Dermis microvascular lymphatic vessel endothelial cell (primary cell): Measurements from ENCODE around the gene SMTNL1. TPM values are rescaled to one million over a fixed set of nuclear protein-coding genes. Genes with fewer than 3 reads are reported as not detected.

Experiments used
- DNase-seq, 2 donors: peaks; one replicate each; pipeline versions ENCODE4 v3.0.0 to v3.0.0-alpha.2; 2010; ENCODE audit warnings: low read depth in 2 of 2
- total RNA-seq: library from RNA; depleted of rRNA; stranded (reverse); fragments of >200 nt; gene quantifications from 2 replicates; pipeline ENCODE4 v1.2.1, GENCODE V29; 2014

SMTNL1 gene
- total RNA-seq, 1 donor from 2014 or later = not detected

DNA sequence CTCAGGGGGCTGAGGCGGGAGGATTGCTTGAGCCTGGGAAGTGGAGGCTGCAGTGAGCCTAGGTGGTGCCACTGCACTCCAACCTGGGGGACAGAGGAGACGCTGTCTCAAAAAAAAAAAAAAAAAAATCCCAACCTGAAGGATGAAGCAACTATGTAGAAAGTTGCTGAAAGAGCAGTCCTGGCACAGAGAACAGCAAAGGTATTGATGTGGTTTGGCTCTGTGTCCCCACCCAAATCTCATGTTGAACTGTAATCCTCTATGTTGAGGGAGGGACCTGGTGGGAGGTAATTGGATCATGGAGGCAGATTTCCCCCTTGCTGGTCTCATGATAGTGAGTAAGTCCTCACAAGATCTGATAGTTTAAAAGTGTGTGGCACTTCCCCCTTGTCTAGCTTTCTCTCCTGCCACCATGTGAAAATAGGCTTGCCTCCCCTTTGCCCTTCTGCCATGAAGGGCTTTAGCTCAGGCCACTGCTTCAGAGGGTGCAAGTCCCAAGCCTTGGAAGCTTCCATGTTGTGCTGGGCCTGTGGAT lies 49.4 kb downstream of the SMTNL1 start:
- DNase-seq = no peak

DNA sequence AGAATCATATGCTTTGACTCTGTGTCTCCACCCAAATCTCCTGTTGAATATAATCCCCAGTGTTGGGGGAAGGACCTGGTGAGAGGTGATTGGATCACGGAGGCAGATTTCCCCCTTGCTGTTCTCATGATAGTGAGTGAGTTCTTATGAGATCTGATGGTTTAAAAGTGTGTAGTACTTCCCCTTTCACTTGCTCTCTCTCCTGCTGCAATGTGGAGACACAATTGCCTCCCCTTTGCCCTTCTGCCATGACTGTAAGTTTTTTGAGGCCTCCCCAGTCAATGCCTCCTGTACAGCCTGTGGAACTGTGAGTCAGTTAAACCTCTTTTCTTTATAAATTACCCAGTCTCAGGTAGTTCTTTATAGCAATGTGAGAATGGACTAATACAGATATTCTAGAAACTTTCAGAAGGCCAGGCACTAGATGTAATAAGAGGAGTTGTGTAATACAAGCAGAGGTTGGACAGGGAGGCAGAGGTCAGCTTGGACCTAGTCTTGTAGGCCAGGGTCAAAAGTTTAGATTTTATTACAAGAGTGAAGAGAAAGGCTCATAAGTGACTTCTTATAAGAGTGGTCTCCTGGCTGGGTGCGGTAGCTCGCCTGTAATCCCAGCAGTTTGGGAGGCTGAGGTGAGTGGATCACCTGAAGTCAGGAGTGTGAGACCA lies 50.8 kb downstream of the SMTNL1 start:
- DNase-seq = no peak

DNA sequence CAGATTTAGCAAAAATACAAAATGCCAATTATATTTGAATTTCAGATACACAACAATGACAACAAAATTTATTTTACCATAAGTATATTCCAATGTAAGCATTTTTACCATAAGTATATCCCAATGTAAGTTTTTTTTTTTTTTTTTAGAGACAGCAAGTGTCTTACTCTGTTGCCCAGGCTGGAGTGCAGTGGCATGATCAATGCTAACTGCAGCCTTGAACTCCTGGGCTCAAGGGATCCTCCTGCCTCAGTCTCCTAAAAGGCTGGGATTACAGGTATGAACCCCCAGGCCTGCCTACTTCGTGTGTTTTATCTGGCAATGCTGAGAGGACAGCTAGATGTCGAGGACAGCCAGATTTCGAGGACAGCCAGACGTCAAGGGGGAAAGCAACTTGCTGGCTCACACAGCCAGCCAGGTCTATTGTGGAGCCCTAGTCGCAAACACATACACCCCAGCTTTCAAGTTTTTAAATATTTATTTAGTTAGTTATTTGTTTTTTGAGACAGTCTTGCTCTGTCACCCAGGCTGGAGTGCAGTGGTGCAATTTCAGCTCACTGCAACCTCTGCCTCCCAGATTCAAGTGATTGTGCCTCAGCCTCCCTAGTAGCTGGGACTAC lies 59.0 kb downstream of the SMTNL1 start:
- no peak for DNase-seq

DNA sequence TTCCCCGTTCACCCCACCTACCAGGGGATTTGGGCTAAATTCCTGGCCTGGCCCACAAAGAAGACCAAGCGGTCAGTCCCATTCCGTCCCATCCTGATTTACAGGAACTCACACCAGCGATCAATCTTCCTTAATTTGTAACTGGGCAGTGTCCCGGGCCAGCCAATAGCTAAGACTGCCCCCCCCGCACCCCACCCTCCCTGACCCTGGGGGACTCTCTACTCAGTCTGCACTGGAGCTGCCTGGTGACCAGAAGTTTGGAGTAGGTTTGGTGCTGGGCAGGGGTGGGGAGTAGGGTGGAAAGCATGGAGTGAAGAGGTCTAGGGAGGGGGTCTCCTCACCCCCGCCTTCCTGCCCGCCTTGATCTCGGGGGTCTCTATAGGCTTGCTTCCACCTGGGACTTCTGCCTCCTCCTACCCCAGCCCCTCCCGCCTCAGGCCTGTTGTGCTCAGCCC lies 60.1 kb downstream of the SMTNL1 start, which contains the start of gene SERPING1:
Gene SERPING1, plus strand, starts transcription at position 225 of the 455 bp plus-strand sequence. CDS start 586 bp downstream, outside the sequence.
- DNase-seq = no peak

DNA sequence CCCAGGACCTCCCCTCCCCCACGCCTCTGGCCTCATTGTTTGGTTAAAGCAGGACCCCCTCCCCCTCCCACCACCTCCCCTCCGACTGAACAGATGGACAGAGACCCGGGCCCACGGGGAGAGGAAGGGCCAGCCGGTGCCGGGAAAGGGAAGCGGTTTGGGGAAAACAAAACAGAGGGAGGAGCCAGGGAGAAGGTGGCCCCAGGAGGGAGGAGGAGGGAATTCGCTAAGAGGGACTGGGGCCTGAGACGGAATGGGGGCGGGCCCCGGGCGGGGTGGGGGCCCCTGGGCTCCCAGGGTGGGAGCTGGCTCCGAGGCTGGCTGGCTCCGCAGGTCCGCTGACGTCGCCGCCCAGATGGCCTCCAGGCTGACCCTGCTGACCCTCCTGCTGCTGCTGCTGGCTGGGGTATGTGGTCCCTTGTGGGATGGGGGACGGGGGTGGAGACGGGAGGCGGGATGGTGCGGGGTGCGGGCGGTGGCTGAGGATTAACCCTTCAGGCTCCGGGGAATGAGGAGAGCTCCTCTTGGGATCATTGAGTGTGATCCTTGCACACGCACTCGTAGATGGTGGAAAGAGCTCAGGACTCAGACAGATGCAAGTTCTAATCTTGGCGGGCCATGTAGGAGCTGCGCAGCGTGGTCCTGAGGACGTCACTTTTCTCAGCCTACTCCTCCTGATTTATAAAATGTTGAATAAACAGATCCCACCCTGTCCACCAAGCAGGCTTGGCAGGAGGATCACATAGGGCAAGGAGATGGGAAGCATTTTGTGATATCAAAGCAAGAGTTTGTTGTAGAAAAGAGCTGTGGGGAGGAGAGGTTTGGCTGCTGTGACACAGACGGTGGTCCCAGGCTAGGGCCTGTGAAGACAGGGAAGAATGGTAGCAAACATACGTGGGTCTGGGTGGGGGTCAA lies 60.8 kb downstream of the SMTNL1 start:
- no peak for DNase-seq

DNA sequence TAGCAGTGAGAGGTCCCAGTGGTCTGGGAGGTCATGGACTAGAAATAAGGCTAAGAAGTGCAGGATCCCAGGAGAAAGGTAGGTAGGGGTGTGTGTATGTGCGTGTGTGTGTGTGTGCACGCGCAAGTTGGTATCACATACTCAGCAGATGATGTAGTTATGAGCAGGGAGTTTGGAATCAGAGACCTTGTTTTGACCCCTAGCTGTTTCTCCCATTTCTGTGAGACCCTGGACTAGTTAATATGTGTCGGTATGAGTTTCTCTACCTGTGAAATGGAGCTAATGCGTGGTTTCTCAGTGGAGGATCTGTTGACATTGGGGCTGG lies 61.4 kb downstream of the SMTNL1 start:
- no peak for DNase-seq

DNA sequence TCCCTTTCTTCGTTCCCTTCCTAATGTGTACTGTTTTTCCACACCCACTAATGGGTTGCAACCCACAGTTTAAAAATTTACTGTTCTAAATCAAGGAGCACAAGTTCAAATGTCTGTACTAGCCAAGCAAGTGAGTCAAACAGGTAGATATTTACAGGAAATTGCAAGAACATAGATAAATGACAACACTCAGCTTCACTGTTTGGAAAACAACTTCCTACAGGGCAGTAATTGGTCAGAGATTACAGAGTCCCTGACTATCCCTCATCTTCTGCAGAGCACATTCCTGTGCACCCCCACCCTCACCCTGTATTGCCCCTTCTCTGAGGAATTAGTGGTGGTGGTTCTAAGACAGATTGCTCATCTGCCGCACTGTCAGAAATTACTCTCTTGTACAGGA lies 62.0 kb downstream of the SMTNL1 start:
- no peak for DNase-seq

Other genes with a start within 250 kb of the SMTNL1 start
- 42.0 and 51.5 TPM in 2 replicates for gene TNKS1BP1, start 212.6 kb upstream of the SMTNL1 start, total RNA-seq
- gene SSRP1, start 201.7 kb upstream of the SMTNL1 start, total RNA-seq = 51.6 and 58.3 TPM in 2 replicates
- gene P2RX3, start 199.2 kb upstream of the SMTNL1 start, total RNA-seq = not detected in 2 replicates
- gene PRG3, start 156.4 kb upstream of the SMTNL1 start, total RNA-seq = not detected in 2 replicates
- gene PRG2, start 146.9 kb upstream of the SMTNL1 start, total RNA-seq = under 0.01 TPM in 1 of 2 replicates, not detected in the other
- 24.4 and 35.3 TPM in 2 replicates for gene SLC43A3, start 110.5 kb upstream of the SMTNL1 start, total RNA-seq
- gene RTN4RL2, start 77.1 kb upstream of the SMTNL1 start, total RNA-seq = 0.13 TPM in 1 of 2 replicates, not detected in the other
- 11.0 and 19.0 TPM in 2 replicates for gene SLC43A1, start 21.9 kb upstream of the SMTNL1 start, total RNA-seq
- gene TIMM10, start 6.8 kb upstream of the SMTNL1 start, total RNA-seq = 34.5 and 64.1 TPM in 2 replicates
- 28.4 and 51.7 TPM in 2 replicates for gene UBE2L6, start 30.1 kb downstream of the SMTNL1 start, total RNA-seq
- gene SERPING1, start 60.1 kb downstream of the SMTNL1 start, total RNA-seq = 0.51 TPM in 1 of 2 replicates, not detected in the other
- gene YPEL4, start 112.3 kb downstream of the SMTNL1 start, total RNA-seq = 0.13 TPM in 2 replicates
- gene CLP1, start 120.2 kb downstream of the SMTNL1 start, total RNA-seq = 17.5 and 23.8 TPM in 2 replicates
- gene ZDHHC5, start 130.5 kb downstream of the SMTNL1 start, total RNA-seq = 29.7 and 42.1 TPM in 2 replicates
- 8.2 and 11.5 TPM in 2 replicates for gene MED19, start 174.6 kb downstream of the SMTNL1 start, total RNA-seq
- 42.1 and 55.6 TPM in 2 replicates for gene TMX2, start 175.0 kb downstream of the SMTNL1 start, total RNA-seq
- gene SELENOH, start 203.9 kb downstream of the SMTNL1 start, total RNA-seq = 72.8 and 83.8 TPM in 2 replicates
- gene BTBD18, start 214.2 kb downstream of the SMTNL1 start, total RNA-seq = not detected in 2 replicates
- 206 and 251 TPM in 2 replicates for gene CTNND1, start 224.2 kb downstream of the SMTNL1 start, total RNA-seq